ENCODE results near the gene LEP.

DNA sequence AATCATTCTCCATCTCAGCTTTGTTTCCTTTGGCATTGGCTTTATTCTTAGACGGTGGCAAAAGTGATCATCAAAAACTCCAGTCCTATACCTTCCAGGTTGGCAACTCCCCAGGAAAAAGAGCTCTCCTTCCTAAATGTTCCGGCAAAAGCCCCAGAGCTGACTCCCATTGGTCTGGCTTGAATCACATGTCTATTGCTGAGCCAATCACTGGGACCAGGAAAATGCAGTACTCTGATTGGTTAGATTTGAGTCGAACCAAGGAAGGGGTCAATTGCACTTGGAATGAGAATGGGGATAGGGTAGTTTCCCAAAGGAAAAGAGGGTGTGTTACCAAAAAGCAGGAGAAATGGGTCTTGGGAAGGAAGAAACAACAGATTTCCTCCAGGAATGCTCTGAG lies 22.3 kb downstream of the LEP start:
- TF ChIP-seq GATA2 (IDR thresholded peaks at IDR 0.05; ENCODE audit: low read depth, low read length) (no peak), GATA3 (IDR thresholded peaks at IDR 0.05; ENCODE audit: low read depth, low read length) (no peak)
